Measurements from ENCODE around the gene BORCS5. TPM values are rescaled to one million over a fixed set of nuclear protein-coding genes. Genes with fewer than 3 reads are reported as not detected.
A peak's percentile ranks its signal among the peaks of the same experiment; 100 is the strongest.

Gene BORCS5
- polyA plus RNA-seq, 4 donors = 2.2 to 7.5 (median 5.5) TPM

DNA sequence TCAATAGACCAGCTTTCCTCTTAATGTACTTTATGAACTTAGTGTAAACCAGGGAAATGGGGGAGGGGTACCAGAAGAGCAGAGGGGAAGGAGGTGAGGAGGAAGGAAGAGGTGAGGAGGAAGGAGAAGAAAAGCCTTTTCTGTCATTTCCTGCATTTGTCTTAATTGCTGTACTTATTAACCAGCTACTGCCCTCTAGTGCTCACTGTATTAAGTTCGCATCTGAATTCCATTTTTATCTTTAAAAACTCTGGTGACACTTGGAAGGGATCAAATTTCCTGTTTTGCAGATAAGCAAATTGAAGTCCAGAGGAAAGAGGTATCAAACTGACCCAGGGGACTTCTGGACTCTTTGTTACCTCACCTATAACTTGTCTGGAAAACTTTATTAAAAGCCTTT is 29.1 kb upstream of the BORCS5 start:
- DNase-seq (peak; percentile 72 to 76), FAIRE-seq (no peak)
- H3K4me3 ChIP-seq (ENCODE audit: low read depth in 1 of 3, low read length in 3 of 3) = no peak overlapping the region

DNA sequence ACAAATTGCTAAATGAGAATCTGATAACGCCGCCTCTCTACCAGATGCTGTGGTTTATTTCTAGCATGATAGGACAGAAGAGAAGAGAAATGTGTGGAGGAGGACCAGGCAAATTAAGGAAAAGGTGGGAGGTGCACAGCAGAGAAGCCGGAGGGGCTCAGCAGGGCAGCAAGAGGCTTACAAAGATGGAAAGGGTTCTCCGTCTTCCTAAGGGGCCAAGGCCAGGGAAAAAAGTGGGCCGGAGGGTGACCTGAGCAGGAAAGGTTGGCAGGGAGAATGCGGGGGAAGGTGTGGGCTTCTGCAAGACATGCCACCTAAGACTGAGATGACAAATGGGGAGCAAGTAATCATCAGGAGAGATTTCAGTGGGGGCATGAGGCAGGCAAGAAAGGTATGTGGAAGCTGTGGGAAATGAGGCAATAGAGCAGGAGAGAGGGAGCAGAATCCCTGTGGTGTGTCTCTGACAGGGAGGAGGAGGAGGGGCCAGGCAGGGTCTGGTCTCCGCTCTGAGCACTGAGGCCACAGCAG is 25.6 kb upstream of the BORCS5 start:
- FAIRE-seq (no peak), DNase-seq (no peak)
- Histone ChIP-seq H3K4me1 (ENCODE audit: control insufficient read depth in 3 of 3, insufficient read depth in 2 of 3, low read depth in 1 of 3, low read length in 2 of 3) (peaks cover 0 to 12% (median 0%) of the 10 kb centered on the region in 3 donors), H3K36me3 (ENCODE audit: control insufficient read depth in 3 of 3, insufficient read depth in 2 of 3, low read depth in 1 of 3, low read length in 3 of 3) (peaks cover 0 to 10% (median 2%) of the 10 kb centered on the region in 3 donors), H3K4me3 (ENCODE audit: low read depth in 1 of 3, low read length in 3 of 3) (no peak overlapping the region), H3K27me3 (ENCODE audit: control insufficient read depth in 3 of 3, insufficient read depth in 3 of 3, low read length in 3 of 3) (no peaks in the 10 kb centered on the region), H3K27ac (ENCODE audit: low read depth in 1 of 3, low read length in 2 of 3) (peak overlapping the region in 1 of 3 donors; percentile 14), H3K9me3 (ENCODE audit: control insufficient read depth in 2 of 2, insufficient read depth in 1 of 2, low read depth in 1 of 2, low read length in 1 of 2) (no peaks in the 10 kb centered on the region)
- 70 to 74% (median 74%) methylated on average over 7 of the region's 7 CpGs for WGBS, 3 donors

More for the DNA sequence above, 29.1 kb upstream of the BORCS5 start:
- Histone ChIP-seq H3K27ac (ENCODE audit: low read depth in 1 of 3, low read length in 2 of 3) (no peak overlapping the region), H3K4me1 (ENCODE audit: control insufficient read depth in 3 of 3, insufficient read depth in 2 of 3, low read depth in 1 of 3, low read length in 2 of 3) (peaks cover 0 to 9% (median 0%) of the 10 kb centered on the region in 3 donors), H3K9me3 (ENCODE audit: control insufficient read depth in 2 of 2, insufficient read depth in 1 of 2, low read depth in 1 of 2, low read length in 1 of 2) (no peaks in the 10 kb centered on the region), H3K27me3 (ENCODE audit: control insufficient read depth in 3 of 3, insufficient read depth in 3 of 3, low read length in 3 of 3) (no peaks in the 10 kb centered on the region), H3K36me3 (ENCODE audit: control insufficient read depth in 3 of 3, insufficient read depth in 2 of 3, low read depth in 1 of 3, low read length in 3 of 3) (peaks cover 0 to 7% (median 2%) of the 10 kb centered on the region in 3 donors)
- 0% methylated on average over 1 of the region's 1 CpG for WGBS, 3 donors

GRCh38 chr12:12331896-12332295 is 25.0 kb upstream of the BORCS5 start:
- Histone ChIP-seq H3K27ac (ENCODE audit: low read depth in 1 of 3, low read length in 2 of 3) (peak overlapping the region in 1 of 3 donors; percentile 14), H3K4me3 (ENCODE audit: low read depth in 1 of 3, low read length in 3 of 3) (no peak overlapping the region), H3K4me1 (ENCODE audit: control insufficient read depth in 3 of 3, insufficient read depth in 2 of 3, low read depth in 1 of 3, low read length in 2 of 3) (peaks cover 0 to 12% (median 0%) of the 10 kb centered on the region in 3 donors), H3K36me3 (ENCODE audit: control insufficient read depth in 3 of 3, insufficient read depth in 2 of 3, low read depth in 1 of 3, low read length in 3 of 3) (peaks cover 0 to 13% (median 2%) of the 10 kb centered on the region in 3 donors), H3K9me3 (ENCODE audit: control insufficient read depth in 2 of 2, insufficient read depth in 1 of 2, low read depth in 1 of 2, low read length in 1 of 2) (no peaks in the 10 kb centered on the region), H3K27me3 (ENCODE audit: control insufficient read depth in 3 of 3, insufficient read depth in 3 of 3, low read length in 3 of 3) (no peaks in the 10 kb centered on the region)
- DNase-seq (peak; percentile 82 to 84), FAIRE-seq (no peak)
- WGBS, 3 donors = 10 to 62% (median 35%) methylated on average over 1 of the region's 1 CpG

GRCh38 chr12:12333407-12334366 is 23.2 kb upstream of the BORCS5 start:
- H3K27me3 ChIP-seq (ENCODE audit: control insufficient read depth in 3 of 3, insufficient read depth in 3 of 3, low read length in 3 of 3) = no peaks in the 10 kb centered on the region
- no peaks in the 10 kb centered on the region for H3K9me3 ChIP-seq (ENCODE audit: control insufficient read depth in 2 of 2, insufficient read depth in 1 of 2, low read depth in 1 of 2, low read length in 1 of 2)
- FAIRE-seq (no peak), DNase-seq (peak; percentile 35 to 82)
- H3K4me1 ChIP-seq (ENCODE audit: control insufficient read depth in 3 of 3, insufficient read depth in 2 of 3, low read depth in 1 of 3, low read length in 2 of 3) = peaks cover 0 to 12% (median 0%) of the 10 kb centered on the region in 3 donors
- peak overlapping the region in 2 of 3 donors; percentile 1 to 3 for H3K27ac ChIP-seq (ENCODE audit: low read depth in 1 of 3, low read length in 2 of 3)
- H3K36me3 ChIP-seq (ENCODE audit: control insufficient read depth in 3 of 3, insufficient read depth in 2 of 3, low read depth in 1 of 3, low read length in 3 of 3) = peaks cover 0 to 15% (median 2%) of the 10 kb centered on the region in 3 donors
- no peak overlapping the region for H3K4me3 ChIP-seq (ENCODE audit: low read depth in 1 of 3, low read length in 3 of 3)
- WGBS, 3 donors = 50 to 63% (median 62%) methylated on average over 12 of the region's 12 CpGs

DNA sequence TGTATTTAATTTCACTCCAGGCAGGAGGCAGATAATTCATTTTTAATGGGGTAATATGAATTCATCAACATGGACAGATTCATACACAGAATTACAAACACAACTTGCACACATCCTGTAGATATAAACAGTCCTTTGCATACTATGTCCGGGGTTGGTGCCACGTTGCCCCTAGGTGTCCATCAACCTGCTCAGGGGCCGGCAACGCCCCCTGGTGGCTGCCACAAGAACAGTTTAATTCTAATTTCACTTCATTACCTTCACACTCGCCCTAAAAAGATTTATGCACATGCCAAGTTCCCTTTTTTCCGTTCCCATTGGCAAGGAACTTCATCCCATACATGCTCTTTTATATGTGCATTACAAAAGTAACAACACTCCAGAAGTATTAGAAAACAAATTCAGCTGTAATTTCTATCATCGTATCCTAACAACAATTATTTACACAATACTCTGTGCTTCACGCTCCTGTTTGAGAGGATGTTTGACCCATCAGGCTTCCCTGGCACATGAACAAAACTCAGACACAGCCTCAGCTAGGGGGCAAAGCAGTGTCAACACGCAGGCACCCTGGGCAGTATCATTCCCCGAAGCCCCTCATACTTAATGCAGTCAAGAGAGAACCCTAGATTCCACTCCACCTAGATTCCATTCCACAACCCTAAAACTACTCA is 22.4 kb upstream of the BORCS5 start:
- peaks cover 0 to 12% (median 0%) of the 10 kb centered on the region in 3 donors for H3K4me1 ChIP-seq (ENCODE audit: control insufficient read depth in 3 of 3, insufficient read depth in 2 of 3, low read depth in 1 of 3, low read length in 2 of 3)

GRCh38 chr12:12336049-12336411 is 20.8 kb upstream of the BORCS5 start:
- Histone ChIP-seq H3K27ac (ENCODE audit: low read depth in 1 of 3, low read length in 2 of 3) (no peak overlapping the region), H3K4me3 (ENCODE audit: low read depth in 1 of 3, low read length in 3 of 3) (no peak overlapping the region), H3K9me3 (ENCODE audit: control insufficient read depth in 2 of 2, insufficient read depth in 1 of 2, low read depth in 1 of 2, low read length in 1 of 2) (no peaks in the 10 kb centered on the region), H3K27me3 (ENCODE audit: control insufficient read depth in 3 of 3, insufficient read depth in 3 of 3, low read length in 3 of 3) (no peaks in the 10 kb centered on the region), H3K4me1 (ENCODE audit: control insufficient read depth in 3 of 3, insufficient read depth in 2 of 3, low read depth in 1 of 3, low read length in 2 of 3) (peaks cover 0 to 12% (median 0%) of the 10 kb centered on the region in 3 donors), H3K36me3 (ENCODE audit: control insufficient read depth in 3 of 3, insufficient read depth in 2 of 3, low read depth in 1 of 3, low read length in 3 of 3) (peaks cover 0 to 13% (median 2%) of the 10 kb centered on the region in 3 donors)
- 68 to 72% (median 71%) methylated on average over 5 of the region's 5 CpGs for WGBS, 3 donors
- DNase-seq (no peak), FAIRE-seq (no peak)

More for the DNA sequence above, 22.4 kb upstream of the BORCS5 start:
- Histone ChIP-seq H3K36me3 (ENCODE audit: control insufficient read depth in 3 of 3, insufficient read depth in 2 of 3, low read depth in 1 of 3, low read length in 3 of 3) (peaks cover 0 to 18% (median 2%) of the 10 kb centered on the region in 3 donors), H3K9me3 (ENCODE audit: control insufficient read depth in 2 of 2, insufficient read depth in 1 of 2, low read depth in 1 of 2, low read length in 1 of 2) (no peaks in the 10 kb centered on the region), H3K27ac (ENCODE audit: low read depth in 1 of 3, low read length in 2 of 3) (no peak overlapping the region), H3K27me3 (ENCODE audit: control insufficient read depth in 3 of 3, insufficient read depth in 3 of 3, low read length in 3 of 3) (no peaks in the 10 kb centered on the region), H3K4me3 (ENCODE audit: low read depth in 1 of 3, low read length in 3 of 3) (no peak overlapping the region)
- DNase-seq (peak; percentile 48 to 72), FAIRE-seq (no peak)
- 30 to 33% (median 31%) methylated on average over 10 of the region's 10 CpGs for WGBS, 3 donors

DNA sequence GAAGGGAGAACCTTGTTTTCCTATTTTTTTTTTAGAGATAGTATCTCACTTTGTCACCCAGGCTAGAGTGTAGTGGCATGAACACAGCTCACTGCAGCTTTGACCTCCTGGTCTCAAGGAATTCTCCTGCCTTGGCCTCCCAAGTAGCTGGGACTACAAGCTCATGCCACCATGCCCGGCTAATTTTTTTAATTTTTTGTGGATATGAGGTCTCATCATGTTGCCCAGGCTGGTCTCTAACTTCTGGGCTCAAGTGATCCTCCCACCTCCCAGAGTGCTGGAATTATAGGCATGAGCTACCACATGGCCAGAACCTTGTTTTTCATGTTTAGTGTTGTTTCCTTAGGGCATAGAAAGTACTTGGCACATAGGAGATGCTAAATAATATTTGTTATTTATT is 20.4 kb upstream of the BORCS5 start:
- FAIRE-seq = no peak
- 82 to 96% (median 95%) methylated on average over 1 of the region's 1 CpG for WGBS, 3 donors

GRCh38 chr12:12338527-12339168 is 18.2 kb upstream of the BORCS5 start:
- Histone ChIP-seq H3K27me3 (ENCODE audit: control insufficient read depth in 3 of 3, insufficient read depth in 3 of 3, low read length in 3 of 3) (no peaks in the 10 kb centered on the region), H3K27ac (ENCODE audit: low read depth in 1 of 3, low read length in 2 of 3) (no peak overlapping the region), H3K36me3 (ENCODE audit: control insufficient read depth in 3 of 3, insufficient read depth in 2 of 3, low read depth in 1 of 3, low read length in 3 of 3) (peaks cover 2 to 20% (median 2%) of the 10 kb centered on the region in 3 donors), H3K4me1 (ENCODE audit: control insufficient read depth in 3 of 3, insufficient read depth in 2 of 3, low read depth in 1 of 3, low read length in 2 of 3) (peaks cover 0 to under 1% (median 0%) of the 10 kb centered on the region in 3 donors), H3K4me3 (ENCODE audit: low read depth in 1 of 3, low read length in 3 of 3) (no peak overlapping the region), H3K9me3 (ENCODE audit: control insufficient read depth in 2 of 2, insufficient read depth in 1 of 2, low read depth in 1 of 2, low read length in 1 of 2) (no peaks in the 10 kb centered on the region)
- FAIRE-seq (no peak), DNase-seq (no peak)
- WGBS, 3 donors = 81 to 91% (median 88%) methylated on average over 8 of the region's 8 CpGs

More for the DNA sequence above, 20.4 kb upstream of the BORCS5 start:
- no peak overlapping the region for H3K4me3 ChIP-seq (ENCODE audit: low read depth in 1 of 3, low read length in 3 of 3)
- peaks cover 0 to 15% (median 2%) of the 10 kb centered on the region in 3 donors for H3K36me3 ChIP-seq (ENCODE audit: control insufficient read depth in 3 of 3, insufficient read depth in 2 of 3, low read depth in 1 of 3, low read length in 3 of 3)
- no peak for DNase-seq
- no peak overlapping the region for H3K27ac ChIP-seq (ENCODE audit: low read depth in 1 of 3, low read length in 2 of 3)
- peaks cover 0 to 8% (median 0%) of the 10 kb centered on the region in 3 donors for H3K4me1 ChIP-seq (ENCODE audit: control insufficient read depth in 3 of 3, insufficient read depth in 2 of 3, low read depth in 1 of 3, low read length in 2 of 3)
- no peaks in the 10 kb centered on the region for H3K27me3 ChIP-seq (ENCODE audit: control insufficient read depth in 3 of 3, insufficient read depth in 3 of 3, low read length in 3 of 3)
- H3K9me3 ChIP-seq (ENCODE audit: control insufficient read depth in 2 of 2, insufficient read depth in 1 of 2, low read depth in 1 of 2, low read length in 1 of 2) = no peaks in the 10 kb centered on the region

Data from small intestine (tissue), 7 donors.